Sigmoid colon (tissue), 4 donors: ENCODE measurements around the gene ABCA9.

ENCODE experiments used
- EP300 ChIP-seq, 4 donors: sonication (generic); formaldehyde crosslinking; IDR thresholded peaks; one replicate each; pipeline ENCODE4 v1.6.1; 2017; ENCODE audit warnings: antibody characterized with exemption in 4 of 4
- POLR2A ChIP-seq, 2 donors: fragments of 450-650 bp; IDR thresholded peaks; one replicate each; pipeline ENCODE4 v1.6.1; 2016; ENCODE audit warnings: antibody characterized with exemption in 2 of 2, mild to moderate bottlenecking in 2 of 2, moderate library complexity in 2 of 2
- POLR2AphosphoS5 ChIP-seq, 4 donors: sonication (generic); formaldehyde crosslinking; IDR thresholded peaks; one replicate each; pipeline ENCODE4 v1.6.1; 2017; ENCODE audit warnings: antibody characterized with exemption in 4 of 4
- TF ChIP-seq, protein P1 (sequence below), 4 experiments: fragments of 450-650 bp in 3 of 4; fragments of 200-600 bp in 1 of 4; IDR thresholded peaks; one replicate each; pipeline ENCODE4 v1.5.1; 2016 to 2019; ENCODE audit warnings: antibody characterized with exemption in 4 of 4, mild to moderate bottlenecking in 3 of 4, moderate library complexity in 2 of 4

GRCh38 chr17:69093995-69094394 lies 33.3 kb upstream of the ABCA9 start:
- TF ChIP-seq, protein P1, sequence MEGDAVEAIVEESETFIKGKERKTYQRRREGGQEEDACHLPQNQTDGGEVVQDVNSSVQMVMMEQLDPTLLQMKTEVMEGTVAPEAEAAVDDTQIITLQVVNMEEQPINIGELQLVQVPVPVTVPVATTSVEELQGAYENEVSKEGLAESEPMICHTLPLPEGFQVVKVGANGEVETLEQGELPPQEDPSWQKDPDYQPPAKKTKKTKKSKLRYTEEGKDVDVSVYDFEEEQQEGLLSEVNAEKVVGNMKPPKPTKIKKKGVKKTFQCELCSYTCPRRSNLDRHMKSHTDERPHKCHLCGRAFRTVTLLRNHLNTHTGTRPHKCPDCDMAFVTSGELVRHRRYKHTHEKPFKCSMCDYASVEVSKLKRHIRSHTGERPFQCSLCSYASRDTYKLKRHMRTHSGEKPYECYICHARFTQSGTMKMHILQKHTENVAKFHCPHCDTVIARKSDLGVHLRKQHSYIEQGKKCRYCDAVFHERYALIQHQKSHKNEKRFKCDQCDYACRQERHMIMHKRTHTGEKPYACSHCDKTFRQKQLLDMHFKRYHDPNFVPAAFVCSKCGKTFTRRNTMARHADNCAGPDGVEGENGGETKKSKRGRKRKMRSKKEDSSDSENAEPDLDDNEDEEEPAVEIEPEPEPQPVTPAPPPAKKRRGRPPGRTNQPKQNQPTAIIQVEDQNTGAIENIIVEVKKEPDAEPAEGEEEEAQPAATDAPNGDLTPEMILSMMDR (IDR thresholded peaks at IDR 0.05), result no peak
- no peak for TF ChIP-seq POLR2A (IDR thresholded peaks at IDR 0.05)
- TF ChIP-seq EP300 (IDR thresholded peaks at IDR 0.05), result no peak
- no peak for TF ChIP-seq POLR2AphosphoS5 (IDR thresholded peaks at IDR 0.05)
